Central memory CD4-positive, alpha-beta T cell (primary cell): Measurements from ENCODE around the gene DFFB.
A peak's percentile ranks its signal among the peaks of the same experiment; 100 is the strongest.

Experiments used
- DNase-seq: peaks from one replicate; pipeline ENCODE4 v3.0.0; 2022

The DFFB gene

DNA sequence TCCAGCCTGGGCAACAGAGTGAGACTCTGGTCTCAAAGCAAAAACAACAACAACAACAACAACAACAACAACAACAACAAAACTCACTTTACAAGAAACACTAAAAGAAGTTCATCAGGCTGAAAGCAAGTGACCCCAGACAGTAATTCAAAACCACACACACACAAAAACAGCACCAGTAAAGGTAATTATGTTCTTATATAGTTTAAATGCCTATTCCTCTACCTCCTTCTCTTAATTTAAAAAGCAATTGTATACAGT lies 41.1 kb downstream of the DFFB start:
- DNase-seq: no peak

DNA sequence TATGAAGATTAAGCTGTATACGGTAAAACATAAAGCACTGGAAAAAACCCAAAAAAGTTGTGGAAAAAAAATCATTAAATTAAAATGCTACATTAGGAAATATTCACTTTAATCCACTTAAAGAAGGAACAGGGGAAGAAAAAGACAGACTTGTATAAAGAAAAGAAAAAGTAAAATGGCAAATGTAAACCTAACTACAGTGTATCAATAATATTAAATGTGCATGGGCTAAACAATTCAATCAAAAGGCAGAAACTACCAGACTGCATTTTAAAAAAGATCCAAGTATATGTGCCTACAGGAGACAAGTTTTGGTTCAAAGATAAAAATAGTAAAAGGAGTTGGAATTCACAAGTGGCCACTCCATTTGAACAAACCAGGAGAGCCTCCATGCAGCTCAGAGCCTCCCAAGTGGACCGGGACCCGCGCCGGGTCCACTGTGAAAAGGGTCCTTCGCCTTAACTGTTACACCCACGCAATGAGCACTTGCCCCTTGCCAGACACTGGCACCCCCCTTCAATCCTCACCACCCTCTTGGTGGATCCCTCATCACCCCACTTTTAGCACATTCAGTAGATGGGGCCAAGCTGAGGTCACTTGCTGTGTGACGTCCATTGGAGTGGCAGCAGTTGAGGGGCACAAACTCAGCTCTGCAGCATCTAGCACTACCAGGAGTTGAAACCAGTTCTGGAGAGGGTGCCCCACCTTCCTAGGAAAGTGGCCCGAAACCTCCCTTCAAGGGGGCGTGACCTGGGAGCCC lies 41.9 kb downstream of the DFFB start:
- no peak for DNase-seq

DNA sequence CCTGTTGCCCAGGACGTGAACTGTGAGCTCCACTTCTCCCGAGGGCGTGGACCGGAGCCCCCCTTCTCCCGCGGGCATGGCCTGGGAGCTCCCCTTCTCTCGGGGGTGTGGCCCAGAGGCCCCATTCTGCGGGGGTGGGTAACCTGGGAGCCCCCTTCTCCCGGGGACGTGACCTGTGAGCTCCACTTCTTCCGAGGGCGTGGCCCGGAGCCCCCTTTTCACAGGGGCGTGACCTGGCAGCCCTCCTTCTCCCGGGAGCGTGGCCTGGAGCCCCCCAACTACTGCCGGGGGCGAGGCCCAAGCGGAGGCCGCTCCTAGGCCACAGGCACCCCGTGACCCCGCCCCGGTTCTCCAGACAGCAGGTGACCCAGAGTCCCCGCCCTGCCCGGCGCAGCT lies 42.5 kb downstream of the DFFB start:
- no peak for DNase-seq

DNA sequence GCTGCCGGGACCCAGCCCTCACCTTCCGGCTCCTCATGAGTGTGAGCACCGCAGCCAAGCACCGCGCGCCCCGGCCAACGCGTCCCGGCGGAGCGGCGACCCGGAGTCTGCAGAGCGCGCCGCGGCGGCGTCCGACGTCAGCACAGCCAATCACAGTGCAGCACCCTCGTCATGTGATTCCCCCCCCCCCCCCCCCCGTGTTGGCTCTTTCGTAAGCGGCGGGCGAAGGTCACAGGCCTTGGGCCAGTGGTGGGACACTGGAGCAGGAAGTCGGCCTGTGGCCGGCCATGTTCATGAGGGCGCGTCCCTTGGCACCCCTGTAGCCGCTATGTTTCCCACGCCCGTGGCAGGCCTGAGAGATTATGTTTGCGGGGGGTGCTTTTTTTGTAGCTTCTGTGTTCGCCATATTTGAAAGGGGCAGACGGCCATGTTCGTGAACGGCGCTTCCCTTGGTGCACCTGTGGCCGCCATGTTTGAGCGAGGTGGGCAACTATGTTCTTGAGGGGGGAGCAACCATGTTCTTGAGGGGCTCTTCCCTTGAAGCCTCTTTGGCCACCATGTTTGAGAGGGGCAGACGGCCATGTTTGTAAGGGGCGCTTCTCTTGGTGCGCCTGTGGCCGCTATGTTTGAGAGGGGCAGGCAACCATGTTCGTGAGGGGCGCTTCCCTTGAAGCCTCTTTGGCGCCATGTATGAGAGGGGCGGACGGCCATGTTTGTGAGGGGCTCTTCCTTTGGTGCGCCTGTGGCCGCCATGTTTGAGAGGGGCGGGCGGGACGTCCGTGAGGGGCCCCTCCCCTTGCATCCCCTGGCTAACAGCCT lies 43.1 kb downstream of the DFFB start, which contains the start of gene C1orf174:
C1orf174 (minus strand) TSS at position 123 of the 819 bp plus-strand sequence; CDS start at position 37, 86 bp downstream.
- DNase-seq: peak; percentile 97

DNA sequence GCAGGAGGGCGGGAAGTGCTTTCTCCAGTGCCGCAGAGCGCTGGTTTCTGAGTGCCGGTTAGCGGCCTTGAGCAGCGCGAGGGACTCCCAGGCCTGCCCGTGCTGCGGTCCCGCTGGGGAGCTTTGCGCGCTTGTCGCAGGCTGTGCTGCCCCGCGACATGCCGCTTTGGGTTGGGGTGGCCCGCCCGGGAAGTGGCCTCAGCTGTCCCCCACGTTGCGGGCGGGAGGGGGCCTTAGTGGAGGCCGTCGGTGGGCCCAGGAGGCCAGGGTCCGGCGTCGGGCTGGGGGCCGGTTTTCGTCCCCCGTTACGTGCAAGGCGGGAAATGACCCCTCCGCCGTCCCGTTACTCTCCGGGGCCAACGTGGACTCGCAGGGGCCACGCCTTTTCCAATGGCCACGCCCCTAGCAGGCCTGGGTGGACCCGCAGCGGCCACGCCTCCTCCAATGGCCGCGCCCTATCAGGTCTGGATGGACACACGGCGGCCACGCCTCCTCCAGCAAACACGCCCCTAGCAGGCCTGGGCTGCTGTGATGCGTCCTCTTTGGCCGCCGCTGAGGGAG lies 43.8 kb downstream of the DFFB start:
- peak; percentile 63 for DNase-seq

DNA sequence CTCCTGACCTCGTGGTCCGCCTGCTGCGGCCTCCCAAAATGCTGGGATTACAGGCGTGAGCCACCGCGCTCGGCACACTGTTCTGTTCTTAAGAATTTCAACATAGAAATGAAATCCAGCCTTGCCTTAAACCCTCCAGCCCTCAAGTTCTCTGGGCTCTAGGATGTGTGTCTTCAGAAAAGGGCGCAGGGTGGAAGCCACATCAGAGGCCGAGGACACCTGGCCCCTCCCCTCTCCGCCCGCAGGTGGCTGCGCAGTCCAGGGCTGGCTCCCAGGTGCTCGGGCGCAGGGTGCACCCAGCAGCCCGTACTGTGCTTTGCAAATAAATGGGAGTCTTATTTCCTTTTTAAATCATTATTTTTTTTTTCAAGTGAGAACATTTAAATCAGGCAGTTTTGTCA lies 44.8 kb downstream of the DFFB start:
- DNase-seq: peak; percentile 39

DNA sequence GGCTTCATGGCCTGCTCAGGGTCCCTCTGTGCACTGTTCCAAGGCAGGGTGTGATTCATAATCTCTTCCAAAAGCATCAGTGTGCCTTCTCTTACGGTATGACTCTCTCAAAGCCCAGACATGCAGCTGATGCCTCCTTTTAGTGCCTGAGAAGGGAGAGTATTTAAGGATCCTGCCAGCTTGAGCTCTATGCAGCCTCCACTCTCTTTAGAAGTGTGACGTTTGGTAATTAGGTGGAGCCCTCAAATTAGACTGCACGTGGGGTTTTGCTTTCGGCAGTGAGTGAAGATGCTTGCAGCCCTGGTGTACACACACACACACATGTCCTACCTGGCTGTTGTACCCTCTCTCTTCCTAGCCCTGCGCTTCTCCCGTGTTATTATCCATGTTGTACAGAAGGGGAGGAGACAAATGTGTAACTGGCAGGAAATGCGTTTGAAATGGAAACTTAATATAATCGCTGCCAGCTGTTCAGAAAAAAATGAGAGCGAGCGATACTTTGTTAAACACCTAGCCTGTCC lies 45.4 kb downstream of the DFFB start:
- DNase-seq: peak; percentile 43

DNA sequence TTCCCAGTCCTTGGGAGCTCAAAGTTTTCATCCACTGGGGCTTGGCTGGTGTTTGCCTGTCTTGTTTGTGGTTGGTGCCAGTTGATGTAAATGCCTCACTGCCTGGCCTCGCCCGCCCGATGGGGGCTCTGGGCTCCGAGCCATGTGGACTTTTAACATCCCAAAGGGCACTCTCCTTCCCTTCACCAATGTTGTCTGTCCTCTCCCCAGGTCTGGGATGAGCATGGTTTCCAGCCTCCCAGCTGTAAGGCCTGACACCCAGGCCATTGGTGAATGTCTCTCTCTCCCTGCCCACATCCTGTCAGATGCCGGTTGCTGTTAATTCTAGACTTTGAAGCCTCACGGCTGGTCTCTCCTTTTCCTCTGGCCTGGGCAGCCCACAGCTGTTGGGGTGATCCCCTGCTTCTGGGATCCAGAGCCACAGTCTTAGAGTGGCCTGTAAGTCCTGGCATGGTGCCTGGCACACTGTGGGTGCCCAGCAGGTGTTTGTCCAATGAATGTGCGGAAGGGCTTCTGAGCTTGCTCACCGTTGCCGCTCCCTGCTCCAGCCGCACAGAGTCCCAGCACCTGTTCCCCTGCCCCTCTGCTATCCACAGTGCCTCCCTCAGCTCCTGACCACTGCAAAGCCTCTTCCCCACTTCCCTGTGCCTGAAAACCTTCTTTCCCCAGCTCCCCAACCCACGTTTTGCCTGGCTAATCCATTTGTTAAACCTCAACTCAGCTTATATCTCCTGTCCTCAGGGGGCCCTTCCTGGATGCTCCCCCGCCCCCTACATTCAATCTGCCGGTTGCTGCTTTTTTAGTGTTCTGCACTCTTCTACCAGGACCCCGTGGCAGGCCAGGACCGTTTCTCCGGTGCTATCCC lies 46.1 kb downstream of the DFFB start:
- peak; percentile 34 for DNase-seq

DNA sequence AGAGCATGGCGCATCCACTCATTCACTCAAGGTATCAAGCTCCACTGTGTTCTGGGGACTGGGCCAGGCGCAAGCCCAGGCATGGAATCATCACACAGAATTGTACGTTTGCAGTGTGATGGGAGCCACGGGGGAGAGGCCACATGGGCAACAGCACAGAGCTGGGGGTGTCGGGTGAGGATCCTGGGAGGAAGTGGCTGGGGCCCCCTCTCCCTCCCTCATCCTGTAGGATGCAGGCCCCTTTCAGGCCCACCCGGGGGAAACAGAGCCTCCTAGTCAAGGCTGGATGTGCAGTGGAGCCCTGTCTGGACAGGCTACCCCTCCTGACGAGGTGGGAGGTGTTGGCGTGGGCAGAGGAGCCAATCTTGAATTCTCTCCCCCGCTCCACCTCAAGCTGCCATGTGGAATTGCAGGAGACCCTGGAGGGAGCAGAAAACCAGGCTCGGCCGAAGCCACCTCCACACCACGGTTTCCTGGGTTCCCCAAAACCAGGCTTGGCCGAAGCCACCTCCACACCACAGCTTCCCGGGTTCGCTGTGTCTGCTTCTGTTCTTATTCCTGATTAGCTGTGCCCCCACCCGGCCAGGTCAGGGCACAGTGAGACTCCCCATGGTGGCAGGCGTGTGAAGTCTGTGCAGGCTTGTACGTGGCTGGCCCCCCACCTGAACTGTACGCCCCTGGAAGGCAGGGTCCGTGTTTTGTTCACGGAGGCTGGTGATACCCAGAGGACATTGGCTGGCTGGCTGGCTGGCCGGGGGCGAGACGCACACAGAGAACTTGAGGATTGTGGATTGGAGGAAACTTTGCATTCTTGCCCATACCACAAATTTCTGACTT lies 46.9 kb downstream of the DFFB start:
- DNase-seq: no peak

DNA sequence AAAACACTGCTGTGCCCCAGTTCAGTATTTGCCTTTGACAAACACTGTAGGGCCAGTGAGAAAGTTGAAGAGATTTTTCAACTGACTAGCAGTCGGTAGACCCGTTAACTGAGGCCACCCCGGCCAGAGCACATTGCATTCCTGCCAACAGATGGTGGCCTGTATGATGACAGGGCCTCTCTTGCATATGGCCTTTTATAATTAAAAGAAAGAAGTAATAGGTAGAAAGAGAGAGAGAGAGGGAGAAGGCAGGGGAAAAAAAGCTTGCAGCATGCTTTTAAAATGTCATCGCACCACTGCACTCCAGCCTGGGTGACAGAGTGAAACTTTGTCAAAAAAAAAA lies 47.5 kb downstream of the DFFB start:
- DNase-seq: no peak

DNA sequence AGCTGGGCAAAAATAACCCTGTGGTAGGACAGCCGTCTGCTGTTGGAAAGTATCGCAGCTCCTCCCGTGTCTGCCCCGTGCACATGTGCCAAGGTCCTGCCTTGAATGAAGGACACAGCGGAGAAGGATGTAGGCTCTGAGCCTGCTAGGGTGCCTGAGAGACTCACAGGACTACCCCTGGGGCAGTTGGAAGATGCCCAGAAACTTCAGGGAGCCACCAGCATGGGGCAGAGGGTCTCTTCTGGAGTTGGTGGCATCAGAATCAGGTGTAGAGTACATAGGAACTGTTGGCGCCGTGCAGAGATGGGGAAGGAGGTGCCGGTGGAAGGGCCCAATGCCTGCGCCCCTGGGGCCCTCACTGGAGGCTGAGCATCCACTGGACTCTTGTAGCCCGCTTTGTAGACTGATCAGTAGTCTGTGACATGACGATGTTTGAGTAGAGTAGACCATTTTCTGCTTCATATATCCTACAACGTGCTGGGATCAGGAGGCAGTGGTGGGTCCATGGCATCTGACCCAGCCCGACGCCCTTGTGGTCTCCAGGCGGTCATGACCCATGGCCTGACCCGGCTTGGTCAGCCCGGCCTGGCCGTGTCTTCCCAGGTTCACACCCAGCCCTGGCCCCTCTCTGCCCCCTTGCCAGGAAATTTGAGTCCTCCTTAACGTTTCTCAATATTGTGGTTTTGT lies 48.1 kb downstream of the DFFB start:
- no peak for DNase-seq

DNA sequence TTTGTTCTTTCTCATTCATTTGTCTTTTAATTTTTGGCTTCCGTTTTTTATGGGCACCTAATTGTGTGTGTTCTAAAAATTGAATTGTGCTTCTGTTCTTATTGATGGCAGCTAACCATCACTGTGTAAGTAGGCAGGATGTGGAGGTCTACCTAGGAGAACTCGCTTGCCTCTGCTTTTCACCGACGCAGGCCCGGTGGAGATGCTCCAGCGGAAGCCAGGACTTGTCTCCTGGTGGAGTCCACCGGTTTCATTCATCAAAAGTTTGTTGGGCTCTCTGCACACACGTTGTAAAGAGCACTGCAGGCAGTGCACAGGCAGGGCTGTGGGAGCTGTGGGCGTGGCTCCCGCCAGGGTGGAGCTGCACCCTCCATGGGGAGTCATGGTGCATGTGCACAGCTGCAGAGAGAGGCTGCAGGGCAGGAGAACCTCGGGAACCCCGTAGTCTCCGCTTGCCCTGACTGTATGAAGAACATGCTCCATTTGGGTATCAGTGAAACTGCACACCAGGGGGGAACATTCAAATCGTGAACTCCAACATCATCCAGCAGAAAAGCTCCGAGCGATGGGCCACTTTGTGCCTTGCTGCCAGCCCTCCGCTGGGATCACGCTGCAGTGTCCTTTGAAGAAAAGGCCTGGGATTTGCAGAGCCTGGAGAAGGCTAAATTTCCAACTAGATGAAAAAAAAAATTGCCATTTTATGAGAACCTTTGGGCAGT lies 48.8 kb downstream of the DFFB start:
- DNase-seq: no peak

DNA sequence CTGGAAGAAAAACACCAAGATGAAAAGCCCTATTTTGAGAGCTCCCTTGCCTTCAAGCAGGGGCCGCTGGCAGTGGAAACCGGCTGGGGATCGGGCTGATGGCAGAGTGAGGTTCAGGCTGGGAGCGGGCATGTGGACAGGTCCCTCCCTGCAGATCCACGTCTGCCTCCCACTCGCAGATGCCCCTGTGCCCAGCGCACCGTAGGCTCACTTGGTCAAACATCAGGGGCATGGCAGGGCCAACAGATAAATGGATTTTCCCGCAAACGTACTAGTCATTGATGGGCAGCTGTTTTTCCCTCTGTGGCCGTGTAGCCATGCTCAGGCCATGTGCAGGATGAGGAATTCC lies 49.4 kb downstream of the DFFB start:
- DNase-seq: no peak

DNA sequence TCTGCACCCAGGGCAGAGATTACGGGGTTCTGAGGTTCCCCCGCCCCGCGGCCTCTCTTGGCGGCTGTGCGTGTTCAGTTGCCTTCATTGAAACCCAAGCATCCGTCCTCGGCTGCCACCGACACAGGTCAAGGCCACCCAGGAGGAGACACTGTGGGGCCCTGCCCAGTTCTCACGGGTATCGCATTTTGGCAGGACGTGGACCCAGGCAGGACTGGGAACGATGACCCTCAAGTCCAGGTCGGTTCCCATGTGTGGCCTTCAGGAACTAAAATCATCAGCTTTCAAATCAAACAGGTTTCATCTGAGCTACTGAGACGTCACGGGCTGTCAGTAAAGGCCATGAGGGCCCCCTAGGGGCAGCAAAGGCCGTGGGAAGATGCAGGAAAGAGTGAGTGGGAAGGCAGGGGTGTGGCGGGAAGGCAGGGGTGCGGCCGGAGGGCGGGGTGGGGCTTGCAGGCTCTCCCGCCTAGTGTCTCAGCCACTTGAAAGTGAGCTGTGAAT lies 49.8 kb downstream of the DFFB start:
- DNase-seq: no peak

DNA sequence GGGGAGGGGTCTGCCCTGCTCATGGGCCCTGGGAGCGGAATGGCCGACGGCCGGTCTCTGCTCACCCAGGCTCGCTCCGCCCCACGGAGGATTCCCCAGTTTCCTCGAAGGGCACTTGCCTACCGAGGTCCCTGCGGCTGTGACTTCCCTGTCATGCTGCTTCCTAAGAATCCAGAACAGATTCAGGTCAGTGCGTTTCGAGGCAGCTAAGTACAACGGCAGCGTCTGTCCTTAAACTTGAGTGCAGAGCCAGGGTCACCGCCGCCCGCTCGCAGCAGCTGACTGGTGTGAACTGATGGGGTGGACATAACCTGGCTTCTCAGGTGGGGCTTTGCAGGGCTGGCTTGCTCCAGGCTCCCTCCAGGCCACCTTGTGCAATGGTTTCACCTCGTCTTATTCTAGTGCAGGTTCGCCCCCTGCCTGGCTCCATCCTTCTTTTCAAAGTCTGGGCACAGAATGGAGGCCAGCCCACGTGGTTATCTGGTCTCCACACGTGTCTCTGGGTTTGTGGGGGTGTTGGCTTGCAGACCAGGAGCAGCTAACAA lies 50.4 kb downstream of the DFFB start:
- DNase-seq: no peak

DNA sequence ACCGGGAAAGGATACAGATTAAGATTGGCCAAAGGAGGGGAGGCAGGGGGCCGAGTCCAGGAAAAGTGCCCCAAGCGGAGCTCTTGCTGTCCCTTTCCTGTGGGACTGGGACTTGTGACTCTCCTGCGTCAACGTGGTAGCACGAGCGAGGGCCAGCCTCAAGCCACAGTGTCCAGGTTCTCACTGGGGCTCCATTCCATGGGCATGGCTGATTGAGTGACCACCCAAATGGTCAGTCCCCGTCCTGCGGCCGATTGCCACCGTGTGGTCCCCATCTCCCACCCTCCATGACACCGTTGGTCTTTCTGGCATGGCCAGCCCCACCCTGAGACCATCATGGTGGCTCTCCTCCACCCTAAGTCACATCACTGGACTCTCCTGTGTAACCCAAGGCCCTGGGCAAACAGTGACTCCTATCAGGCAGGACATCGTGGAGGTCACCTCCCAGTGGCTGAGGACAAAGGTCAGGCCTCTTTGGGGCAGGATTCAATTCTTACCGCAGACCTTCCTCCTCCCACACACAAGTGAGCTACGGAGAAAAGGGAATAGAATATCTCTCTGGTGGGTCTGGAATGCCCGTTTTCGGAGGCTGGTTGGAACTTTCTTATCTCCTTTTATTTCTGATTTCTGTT lies 51.7 kb downstream of the DFFB start:
- DNase-seq: no peak

DNA sequence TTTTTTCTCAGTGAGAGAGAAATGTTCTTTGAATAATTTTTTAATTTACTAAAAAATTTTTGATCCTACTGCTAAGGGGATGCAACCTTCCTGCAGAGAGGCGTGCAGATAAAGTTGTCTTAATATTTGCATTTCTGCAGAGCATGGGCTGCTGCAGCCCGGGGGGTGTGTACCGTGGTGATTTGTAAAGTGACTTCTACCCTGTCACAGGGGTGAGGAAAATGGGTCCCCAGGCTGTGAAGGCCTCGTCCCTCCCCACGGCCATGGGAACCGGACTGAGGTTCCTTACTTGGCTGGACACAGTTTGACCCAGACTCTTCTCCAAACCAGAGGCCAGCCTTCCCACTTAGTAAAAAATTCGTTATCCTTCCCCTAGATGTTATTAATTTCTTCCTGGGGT lies 52.3 kb downstream of the DFFB start:
- DNase-seq: no peak

DNA sequence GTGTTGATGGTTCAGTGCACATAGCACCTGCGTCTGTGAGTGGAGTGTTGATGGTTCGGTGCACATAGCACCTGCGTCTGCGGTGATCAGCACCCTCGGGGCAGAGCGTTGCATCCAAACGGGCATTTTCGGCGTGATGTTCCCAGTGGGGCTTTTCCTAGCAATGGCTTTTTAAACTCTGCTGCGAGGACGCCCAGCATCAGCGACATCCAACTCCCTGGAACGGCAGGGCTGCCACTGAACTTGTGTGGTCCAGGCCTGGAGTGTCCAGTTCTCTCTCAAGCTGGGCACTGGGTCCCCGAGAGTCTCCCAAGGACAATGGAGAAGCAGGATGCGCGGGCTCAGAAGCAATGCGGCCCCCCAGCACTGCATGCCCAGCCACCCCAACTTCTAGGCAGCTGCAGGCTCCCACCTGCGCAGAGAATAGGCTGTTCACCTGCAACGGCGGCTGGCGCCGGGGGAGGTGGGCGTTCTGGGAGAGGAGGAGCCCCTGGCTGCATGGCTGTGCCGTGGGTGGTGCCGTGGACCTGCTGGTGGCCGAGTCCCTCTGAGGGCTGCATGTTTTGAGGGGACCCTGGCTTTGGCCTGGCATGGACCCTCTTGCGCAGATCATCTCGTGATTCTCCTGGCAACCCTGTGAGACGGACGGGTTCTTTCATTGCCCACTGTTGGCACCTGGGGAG lies 52.9 kb downstream of the DFFB start:
- DNase-seq: no peak
